Measurements from ENCODE around the gene LAMB1.

Gene LAMB1

DNA sequence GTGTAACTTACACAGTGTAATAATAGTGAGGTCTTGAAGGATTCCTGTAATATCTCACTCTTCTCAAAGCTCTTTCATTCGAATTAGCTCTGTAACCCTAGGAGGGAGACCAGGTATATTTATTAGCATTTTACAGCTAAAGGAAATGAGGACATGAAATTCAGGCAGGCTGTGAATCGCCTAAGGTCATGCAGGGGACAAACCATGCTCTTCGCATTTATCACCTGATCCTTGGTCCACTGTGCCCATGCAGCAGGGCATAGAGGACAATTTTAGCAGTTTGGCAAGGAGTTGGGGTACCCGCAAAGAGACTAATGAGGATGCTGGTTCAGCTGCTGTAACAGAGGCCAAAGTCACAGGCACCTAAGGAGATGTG lies 14.8 kb upstream of the LAMB1 start:
- no peak for DNase-seq

DNA sequence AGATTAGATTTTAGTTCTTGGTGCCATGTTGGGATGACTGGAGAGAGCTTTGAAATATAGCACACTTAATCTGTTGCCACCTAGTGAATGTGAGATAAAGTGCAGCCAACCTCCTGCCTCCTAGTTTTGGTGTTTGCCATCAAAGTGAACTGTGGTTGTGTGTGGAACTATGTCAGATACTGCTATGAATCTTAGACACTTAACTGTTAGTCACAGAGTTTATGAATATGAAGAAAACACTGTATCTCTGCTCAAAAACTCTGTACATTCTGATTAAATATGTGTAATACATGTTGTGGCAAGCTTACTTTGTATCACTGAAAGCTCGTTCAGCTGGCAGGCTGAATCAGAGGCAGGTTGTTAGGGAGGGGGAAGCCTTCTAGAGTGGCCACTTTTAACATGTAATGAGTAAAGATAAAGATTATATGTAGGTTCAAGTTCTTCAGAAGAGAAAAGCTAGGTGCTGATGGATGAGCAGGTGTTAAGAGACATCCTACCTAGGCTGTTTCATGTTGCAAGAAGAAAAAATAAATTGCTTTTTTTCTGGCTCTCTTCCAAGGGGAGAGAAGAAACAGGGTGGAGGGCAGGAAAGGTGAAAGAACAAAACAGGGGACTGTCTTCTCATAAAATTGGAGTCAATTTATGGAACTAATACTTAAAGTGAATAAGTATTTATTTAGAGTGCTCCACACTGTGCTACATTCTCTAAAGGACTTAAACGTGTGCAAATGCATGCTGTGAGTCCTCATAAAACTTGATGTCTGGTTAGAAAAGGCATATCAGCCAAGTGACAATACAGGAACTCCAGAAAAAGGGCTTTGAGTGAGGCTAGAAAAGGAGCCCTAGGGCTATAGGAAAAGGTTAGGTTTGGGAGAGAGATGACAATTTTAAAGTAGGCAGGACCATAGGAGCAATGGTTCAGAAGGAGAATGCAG lies 14.1 kb upstream of the LAMB1 start:
- peak; percentile 51 for DNase-seq

DNA sequence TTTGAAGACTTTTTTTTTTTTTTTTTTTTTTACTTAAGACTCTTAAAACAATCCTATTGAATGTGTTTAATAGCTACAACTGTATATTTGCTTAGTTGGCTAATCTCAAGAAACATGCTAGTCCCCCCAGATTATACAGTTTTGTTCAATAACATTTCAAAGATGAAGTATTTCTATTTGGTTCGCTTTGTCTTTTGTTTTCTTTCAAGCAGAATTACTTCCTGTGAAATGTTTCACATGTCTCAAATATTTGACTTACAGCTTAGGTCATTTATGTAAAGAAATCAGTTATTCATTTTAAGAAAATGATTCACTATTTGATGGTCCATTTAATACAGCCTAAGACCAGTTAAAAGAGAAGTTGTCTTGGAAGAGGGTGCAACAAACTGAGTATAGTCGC lies 12.8 kb upstream of the LAMB1 start:
- DNase-seq, result no peak

DNA sequence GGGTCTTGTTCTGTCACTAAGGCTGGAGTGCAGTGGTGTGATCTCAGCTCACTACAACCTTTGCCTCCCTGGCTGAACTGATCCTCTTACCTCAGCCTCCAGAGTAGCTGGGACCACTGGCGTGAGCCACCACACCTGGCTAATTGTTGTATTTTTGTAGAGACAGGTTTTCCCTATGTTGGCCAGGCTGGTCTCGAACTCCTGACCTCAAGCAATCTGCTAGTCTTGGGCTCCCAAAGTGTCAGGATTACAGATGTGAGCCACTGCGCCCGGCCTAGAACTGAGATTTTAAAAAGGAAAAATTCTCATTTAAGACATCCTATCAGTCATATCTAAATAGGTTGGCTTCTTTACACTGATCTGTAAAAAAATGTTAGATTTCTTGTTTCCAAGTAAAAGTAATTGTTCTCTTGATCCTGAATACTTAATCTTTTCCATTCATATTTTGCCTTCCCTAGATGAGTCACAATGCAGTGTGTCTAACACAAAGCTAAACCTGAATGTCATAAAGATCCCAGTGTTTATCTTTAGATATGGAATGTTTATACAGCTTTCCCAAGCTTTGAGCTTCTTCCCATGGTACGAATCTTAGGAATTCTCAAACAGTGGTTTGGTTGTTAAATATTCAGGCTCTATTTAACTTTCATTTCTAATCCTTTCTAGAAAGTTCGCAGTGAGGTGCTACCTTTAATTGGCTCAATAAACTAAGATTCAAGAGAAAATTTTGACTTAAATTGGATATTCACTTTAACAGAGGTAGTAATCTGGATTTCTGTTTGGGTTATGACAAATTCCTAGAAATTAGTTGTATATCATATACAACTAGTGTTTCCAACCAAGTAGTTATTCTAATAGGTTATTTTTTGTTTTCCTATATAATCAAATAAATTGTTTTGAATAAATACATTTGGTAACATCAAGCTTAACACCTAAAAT lies 12.1 kb upstream of the LAMB1 start:
- peak; percentile 84 for DNase-seq

DNA sequence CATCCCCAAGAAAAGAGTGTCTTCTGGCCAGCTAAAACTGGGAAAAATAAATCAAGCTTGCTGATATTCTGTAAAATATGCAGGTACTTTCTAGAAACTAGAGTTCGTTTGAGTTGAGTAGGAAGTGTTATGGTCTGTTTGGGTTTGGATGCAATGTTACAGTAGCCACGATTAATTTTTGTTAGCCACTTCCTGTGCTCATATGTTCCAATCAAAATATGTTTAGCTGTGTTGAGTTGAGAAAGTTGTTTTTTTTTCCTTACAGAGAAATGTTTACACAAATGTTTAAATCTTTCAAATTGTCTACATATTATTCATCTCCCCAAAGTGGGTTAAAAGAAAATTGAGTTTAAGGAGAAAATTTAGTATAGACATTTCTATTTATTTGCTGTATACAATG lies 11.3 kb upstream of the LAMB1 start:
- DNase-seq, result no peak

DNA sequence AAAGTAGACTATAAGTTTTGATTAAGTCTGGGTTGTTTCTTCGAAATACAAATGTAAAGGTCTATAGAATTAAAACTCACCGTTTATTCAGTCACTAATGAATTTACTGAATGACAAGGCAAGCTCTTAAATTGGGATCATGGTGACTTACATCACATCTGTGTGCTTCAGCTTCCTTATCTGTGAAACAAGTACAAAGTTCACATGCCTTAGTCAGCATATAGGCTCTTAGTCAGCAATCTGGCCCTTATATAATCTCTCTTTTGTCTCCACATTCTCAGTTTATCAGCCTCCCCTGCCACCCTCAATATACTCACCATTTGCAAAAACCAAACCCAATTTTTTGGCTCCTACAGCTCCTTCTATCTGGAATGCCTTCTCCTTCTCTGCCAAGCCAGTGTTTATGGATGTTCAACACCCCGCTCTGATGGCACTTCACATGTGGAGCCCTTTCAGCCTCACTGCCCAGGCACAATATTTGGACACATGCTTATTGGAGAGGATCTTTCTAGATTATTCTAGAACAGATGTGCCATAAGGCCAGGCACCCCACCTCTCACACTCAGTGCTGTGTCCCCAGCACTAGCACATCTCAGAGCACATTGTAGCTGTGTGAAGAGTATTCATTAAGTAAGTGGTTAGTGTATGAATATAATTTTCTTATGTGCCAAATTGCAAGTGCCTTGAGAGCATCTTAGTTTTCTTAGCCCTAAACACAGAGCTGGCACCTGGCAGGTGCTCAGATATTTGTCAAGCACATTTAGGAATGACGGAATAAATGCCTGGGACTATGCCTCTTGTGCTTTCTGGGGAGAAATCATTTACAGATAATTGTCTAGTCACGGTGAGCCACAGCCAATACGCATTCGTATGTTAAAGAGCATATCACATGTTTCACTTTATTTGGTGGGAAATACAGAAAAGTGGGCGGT lies 9.8 kb upstream of the LAMB1 start:
- no peak for DNase-seq

DNA sequence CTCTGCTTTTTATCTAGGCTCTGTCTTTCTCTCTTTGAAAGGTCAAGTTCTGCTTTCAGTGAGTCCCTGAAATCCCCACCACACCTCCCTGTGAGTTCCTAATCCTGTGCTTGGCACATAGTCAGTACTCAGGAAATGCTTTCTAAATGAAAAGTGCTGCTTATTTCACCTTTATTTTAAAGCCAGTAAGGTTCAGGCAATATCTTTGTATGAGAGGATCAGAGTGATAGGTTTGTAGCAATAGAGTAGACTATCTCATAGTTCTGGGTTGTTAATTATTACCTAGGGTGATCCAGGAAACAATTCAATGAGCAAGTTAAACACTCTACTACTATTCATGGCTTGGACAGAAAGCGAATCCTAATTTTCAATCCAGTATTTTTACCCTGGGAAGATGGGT lies 7.4 kb upstream of the LAMB1 start:
- no peak for DNase-seq

DNA sequence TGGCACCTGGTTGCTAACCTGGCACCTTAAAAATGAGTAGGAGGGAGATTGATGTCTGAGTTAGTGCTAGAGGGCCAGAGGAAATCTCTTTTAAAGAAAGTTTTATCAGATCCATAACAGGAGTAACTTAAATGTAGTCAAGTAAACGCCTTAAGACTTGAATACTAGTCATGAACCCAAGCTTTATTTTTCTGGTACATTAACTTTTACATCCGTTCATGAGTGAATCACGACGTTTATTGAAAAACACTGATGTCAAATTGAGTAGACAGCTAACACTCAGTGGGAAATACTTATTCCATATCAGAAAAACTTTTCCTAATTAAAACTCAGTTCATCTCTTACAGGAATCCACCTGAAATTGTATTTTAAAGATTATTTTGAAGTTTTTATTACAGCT lies 6.9 kb upstream of the LAMB1 start:
- DNase-seq, result no peak

DNA sequence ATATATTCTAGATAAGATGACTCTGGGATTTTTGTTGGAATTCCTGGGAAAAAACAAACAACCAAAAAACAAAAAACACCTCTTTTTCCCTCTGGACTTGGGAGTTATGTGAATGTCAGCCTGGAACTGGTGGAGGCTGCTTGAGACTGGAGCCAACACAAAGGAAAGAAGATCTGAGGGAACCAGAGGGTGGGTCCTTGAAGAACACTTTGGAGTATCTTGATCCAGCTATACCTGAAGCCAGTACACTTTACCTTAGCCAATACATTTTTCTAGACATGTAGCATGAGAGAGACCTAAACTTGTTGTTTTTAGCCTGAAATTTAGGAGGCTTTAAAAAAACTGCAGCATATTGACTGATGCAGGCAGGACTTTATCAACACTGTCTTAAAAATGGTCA lies 5.9 kb upstream of the LAMB1 start:
- DNase-seq, result no peak

DNA sequence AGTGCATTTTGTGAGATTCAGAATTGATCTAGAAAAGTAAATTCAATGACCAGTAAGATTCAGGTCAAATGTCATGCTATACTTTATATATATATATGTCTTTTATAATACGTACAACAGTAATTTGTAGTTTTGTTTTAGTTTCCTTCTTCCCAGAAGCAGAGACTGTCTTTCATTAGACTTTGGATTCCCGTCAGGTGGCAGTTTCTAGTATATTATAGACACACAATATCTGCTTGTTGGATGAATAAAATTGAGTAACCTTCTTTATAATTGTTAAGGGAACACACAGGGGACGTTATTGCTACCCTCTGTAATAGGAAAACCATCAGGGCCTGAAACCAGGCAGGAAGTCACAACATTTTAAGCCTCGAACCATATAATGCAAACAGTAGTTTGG lies 5.3 kb upstream of the LAMB1 start:
- DNase-seq, result no peak

DNA sequence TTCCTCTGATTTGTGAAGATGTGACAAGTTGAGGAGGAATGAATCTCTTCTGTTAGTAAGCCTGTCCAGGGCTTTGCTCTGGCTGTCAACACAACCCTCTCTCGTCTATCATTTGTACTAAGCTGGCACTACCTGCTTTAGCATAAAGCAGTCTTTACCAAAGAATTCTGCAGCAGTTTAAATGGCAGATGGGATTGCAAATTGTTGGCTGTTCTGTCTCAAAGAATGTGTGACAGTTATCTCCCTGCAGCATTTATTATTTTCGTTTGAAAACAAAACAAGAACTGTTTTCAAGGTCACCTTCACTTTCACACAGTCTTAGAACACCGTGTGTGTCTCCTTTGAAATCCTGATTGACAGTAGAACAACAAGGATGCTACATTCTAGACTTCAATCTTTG lies 4.8 kb upstream of the LAMB1 start:
- no peak for DNase-seq

DNA sequence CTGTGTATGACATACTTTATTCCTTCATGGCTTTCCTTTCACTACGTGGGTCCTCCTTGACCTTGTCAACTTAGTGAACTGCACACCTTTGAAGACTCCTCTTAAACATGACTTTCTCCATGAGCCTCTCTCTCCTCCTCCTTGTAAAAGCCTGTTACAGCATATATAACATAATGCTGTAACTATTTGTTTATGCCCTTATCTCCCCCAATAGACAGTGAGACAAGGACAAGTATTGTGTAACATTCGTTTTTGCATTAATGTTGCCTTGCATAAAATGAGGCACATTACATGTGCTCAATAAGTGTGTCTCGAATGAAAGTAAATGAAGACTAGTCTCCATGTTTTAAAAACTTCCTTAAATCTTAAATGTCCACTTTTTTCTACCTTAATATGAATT lies 4.3 kb upstream of the LAMB1 start:
- DNase-seq, result no peak

DNA sequence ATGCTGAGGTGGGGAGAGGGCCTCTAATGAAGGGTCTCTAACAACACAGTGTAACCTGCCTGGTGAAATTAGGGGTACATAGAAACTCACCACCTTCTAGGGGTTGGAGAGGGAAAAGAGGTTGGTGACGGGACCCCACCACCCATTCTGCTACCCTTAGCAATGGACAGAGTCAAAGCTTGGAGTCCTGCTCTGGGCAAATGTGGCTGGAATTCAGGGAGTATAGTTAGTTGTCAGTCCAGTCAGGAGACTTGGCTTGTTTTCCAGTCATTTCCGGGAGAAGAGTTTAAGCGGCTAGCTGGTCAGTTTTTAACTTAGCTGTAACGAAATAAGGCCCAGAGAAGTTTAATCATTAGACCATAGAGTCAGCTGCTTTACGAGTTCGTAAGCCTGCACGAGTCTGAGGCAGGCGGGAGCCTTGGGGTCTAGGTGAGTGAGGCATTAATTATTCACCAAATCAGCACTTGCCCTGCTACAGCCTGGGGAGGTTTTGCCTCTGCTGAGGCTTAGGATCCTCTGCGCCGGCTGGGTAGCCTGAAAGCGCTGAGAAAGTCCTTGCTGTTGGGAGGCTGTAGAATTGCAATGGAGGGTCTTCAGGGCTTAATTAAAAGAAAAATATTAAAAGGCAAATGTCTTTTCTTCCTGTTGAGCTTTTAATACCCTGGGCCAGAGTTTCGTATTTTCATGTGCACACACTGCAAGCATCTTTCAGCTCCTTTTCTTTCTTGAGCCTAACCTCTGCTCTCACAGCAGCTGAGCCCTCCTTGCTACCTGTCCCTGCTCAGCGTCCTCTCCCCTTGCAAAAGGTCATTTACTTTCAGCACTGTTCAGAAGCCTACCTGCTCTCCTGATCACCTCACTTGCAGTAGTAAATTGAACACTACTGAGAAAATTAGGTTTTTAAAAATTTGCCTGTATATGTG lies 1.5 kb upstream of the LAMB1 start:
- no peak for DNase-seq

DNA sequence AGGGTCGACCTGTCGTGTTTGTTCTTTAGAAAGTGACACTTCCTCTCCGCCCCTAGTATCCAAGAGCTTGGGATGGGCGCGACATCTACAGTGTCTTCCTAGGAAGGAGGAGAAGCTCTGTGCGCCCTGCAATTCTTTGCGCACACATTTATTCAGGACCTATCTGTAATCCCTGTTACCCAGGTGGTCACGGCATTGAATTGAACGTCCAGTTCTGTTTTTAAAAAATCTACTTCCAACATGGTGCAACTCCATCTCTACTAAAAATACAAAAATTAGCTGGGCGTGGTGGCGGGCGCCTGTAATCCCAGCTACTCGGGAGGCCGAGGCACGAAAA lies 606 bp upstream of the LAMB1 start:
- no peak for DNase-seq

DNA sequence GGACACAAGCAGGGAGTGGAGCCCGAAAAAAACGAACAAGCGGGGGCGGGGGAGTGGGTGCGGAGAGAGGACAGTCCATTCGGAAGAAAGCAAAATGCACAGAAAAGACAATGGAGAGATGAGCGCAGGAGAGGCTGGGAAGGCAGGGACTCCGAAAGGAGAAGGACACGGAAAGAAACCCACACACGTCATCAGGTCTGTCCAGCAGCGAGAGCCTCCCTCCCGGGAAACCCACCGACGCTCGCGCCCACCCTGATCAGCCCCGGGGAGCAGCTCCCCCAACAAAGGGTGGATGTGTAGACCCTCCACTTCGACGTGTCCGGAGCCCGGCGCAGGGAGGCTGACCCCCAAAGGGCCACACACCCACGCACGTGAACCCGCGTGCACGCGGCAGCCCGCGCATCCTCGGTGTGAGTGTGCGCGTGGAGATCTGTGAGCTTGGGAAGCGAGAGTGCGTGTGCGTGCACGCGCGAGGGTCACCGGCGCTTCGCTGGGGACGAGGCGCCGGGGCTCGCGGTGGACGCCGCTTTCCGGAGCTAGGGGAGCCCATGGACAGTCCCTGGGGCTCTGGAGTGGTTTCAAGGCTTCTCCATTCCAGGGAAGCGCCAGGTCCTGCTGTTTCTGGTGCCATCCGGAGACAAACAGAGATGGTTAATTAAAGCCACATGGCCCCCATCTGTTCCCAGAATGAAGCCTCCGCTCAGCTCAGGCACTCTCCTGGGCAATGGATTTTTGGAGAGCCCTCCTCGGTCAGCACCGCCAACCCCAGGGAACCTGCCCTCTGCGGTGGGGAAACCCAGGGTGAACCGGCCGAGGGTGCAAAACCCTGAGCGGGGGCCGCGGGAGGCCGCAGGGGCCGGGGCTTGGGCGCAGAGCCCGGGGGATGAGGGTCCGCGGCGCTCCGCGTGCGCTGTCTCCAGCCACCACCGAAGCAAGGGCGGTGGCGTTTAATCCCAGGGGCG lies 916 bp downstream of the LAMB1 start:
- peak; percentile 68 for DNase-seq

DNA sequence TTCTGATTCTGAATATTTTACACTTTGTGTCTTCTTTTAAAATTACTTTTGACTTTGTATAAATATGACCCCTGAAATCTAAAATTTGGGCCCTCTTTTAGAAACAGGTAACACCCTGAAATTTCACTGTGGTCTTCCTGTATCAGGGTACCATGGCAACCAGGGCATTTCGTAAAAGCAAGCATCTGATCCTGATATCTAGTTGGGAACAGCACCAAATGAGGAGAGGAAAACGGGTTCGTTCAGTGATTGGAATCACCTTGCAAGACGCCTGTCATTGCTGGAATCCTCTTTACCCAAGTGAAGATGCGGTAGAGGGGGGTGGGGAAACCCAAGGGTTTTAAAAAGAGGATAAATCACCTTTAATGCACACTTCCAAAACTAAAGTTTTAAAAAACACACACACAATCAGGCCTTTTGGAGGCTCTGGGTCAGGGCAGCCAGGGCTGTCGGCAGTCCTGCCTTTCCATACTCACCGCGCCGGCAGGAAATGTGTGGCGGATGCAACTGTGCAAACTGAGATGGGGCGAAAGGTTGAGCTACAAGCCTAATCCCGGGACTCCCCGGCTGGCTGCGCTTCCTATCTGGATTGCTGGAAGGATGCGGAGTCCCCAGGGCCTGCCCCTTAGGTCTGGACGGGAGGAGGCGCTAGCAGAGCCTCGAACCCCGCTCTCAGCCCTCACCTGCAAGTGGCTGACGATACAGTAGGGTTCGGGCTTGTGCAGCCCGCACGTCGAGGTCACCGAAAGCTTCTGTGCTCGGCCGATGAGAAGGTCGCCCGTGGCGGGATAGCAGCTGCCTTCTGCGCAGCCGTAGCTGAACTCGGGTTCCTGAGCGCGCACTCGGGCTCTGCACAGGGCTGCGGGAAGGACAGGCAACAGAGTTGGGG lies 1.8 kb downstream of the LAMB1 start:
- DNase-seq, result peak; percentile 58

DNA sequence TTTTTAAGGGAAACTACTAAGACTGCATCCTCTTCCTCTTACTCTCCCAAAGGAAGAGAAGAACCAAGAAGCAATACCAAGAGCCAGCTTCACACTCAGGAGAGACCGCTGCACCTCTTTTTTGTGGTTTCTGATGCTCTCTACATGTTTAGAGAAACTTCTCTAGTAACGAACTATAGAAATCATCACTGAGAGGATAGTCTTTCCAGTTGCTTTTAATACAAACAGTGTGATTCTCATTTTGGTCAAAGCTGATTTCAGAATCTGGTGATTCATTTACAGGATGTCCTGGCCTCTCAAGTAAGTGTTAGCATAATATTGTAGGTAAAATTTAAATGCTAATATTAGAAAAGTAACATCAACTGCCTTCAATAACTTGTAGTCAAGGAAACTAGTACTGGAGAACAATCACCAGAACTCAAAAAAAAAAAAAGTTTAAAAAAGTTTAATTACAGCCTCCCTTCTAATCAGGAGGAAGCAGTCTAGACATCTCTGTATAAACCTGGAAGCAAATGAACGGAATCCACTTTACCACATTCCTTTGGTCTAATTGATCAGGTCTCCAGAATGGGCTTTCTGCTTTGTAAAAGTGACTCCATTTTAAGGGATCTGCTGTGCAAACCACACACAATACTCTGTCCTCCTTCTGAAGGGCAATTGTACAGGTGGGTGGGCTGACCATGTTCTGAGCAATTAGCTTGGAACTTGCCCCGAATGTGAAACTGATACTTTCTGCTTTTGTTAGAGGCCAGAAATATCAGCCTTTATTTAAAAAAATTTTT lies 3.0 kb downstream of the LAMB1 start:
- DNase-seq, result peak; percentile 84
